Activated CD4-positive, alpha-beta T cell treated with anti-CD3 and anti-CD28 coated beads, Interleukin-2, amount 50 U/mL, for 24 hours (primary cell): ENCODE measurements around the gene RSL1D1.

Experiments used
- DNase-seq, 2 donors: peaks; one replicate each; pipeline ENCODE4 v3.0.0-alpha.2; 2020; ENCODE audit warnings: low read depth in 1 of 2, low spot score in 1 of 2

Gene RSL1D1

GRCh38 chr16:11851294-11852091 is at the start of gene RSL1D1:
RSL1D1 (minus strand) TSS chr16:11851542; CDS start chr16:11851512, 30 bp downstream.
- DNase-seq, result peak; percentile 90 to 92

- DNase-seq, result no peak
Measured at GRCh38 chr16:11901091-11901490, 49.7 kb upstream of the RSL1D1 start.

- no peak for DNase-seq
Measured at GRCh38 chr16:11896486-11897176, 45.3 kb upstream of the RSL1D1 start.

- no peak for DNase-seq
Measured at GRCh38 chr16:11893571-11893970, 42.2 kb upstream of the RSL1D1 start.

DNA sequence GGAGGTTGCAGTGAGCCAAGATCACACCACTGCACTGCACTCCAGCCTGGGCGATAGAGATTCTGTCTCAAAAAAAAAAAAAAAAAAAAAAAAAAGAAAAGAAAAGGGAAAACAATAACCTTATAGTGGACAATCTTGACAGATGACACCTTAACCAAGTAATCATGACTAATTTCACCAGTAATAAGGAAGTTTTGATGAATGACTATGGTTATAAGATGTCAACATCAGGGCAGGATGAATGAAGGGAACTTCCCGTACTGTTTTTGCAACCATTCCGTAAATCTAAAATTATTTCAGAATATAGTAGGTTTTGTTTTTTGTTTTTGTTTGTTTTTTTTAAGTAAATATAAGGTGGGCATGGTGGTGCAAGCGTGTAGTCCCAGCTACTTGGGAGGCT is 41.4 kb upstream of the RSL1D1 start:
- DNase-seq, result no peak

GRCh38 chr16:11890231-11890965 is 39.1 kb upstream of the RSL1D1 start:
- DNase-seq, result no peak

DNA sequence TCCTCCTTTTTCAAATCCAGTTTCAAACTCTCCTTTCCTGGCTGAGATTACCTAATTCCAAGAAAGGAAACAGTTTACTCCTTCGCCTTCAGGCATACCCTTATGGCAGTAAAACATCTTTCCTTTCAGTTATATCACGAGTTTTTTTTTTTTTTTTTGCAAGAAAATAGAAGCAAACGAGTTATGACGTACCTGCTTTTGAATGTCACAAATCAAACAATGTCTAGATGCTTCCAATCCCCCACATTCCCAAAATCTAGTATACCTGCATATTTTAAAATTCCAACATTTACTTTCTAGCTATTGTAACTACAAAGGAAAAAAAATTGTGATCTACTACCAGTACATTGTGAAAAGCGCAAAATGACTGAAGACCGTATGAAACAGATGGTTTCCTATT is 35.5 kb upstream of the RSL1D1 start:
- DNase-seq, result no peak

GRCh38 chr16:11884035-11884434 is 32.7 kb upstream of the RSL1D1 start:
- no peak for DNase-seq

GRCh38 chr16:11880007-11880406 is 28.7 kb upstream of the RSL1D1 start:
- DNase-seq, result no peak

GRCh38 chr16:11877374-11877773 is 26.0 kb upstream of the RSL1D1 start:
- no peak for DNase-seq

- DNase-seq, result no peak
Measured at GRCh38 chr16:11876306-11876705, 25.0 kb upstream of the RSL1D1 start.

GRCh38 chr16:11875721-11876120 is 24.4 kb upstream of the RSL1D1 start:
- DNase-seq, result no peak

DNA sequence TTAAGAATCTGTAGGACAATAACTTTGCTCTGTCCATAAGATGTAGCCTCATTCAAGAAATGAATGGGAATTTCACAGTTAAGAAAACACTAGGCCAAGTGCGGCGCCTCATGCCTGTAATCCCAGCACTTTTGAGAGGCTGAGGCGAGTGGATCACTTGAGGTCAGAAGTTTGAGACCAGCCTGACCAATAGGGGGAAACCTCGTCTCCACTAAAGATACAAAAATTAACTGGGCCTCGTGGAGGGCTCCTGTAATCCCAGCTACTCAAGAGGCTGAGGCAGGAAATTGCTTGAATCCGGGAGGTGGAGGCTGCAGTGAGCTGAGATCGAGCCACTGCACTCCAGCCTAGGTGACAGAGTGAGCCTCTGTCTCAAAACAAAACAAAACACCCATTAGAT is 19.9 kb upstream of the RSL1D1 start:
- no peak for DNase-seq

- no peak for DNase-seq
Measured at GRCh38 chr16:11870399-11870798, 19.1 kb upstream of the RSL1D1 start.

- no peak for DNase-seq
Measured at GRCh38 chr16:11869353-11870228, 18.2 kb upstream of the RSL1D1 start.

DNA sequence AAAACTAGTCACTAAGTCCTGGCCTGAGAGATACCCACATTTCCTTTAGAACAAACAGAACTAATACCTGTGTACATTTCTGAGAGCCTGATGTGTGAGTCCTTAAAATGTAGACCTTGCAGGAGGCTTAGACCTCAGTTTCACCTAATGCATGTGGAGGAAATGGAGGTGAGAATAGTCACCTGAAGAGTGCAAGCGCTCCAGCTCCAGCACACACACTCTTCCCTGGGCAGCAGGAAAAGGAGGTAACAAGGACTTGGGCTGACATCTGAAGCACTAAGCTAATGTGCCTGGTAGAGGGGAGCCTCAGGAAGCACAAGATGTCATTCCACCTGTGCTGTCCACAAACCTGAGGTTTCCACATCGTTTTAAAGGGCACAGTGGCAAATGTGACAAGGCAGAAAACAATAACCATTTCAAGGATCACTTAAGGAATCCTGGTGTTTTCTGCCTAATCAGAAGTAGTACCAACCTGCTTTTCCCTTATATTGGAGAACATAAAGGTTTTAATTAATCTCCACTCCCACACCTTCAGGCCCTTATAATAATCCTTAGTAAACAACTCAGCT is 17.2 kb upstream of the RSL1D1 start:
- DNase-seq, result no peak

DNA sequence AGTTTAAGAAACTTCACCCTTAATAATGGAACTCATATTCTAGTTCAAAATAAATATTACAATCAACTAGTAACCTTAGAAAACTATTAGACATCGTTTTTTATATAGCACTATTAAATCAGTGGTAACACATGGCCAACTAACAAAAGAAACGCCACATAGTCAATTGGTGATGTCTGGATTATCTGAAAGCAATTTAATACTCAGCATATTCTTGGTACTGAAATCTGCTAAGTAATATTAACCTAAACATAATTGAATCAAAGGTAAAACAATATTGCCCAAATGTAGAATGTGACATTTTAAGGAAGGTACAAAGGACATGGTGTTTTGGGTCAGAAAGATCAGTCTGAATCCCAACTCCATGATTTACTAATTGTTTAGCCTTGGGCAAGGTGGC is 11.1 kb upstream of the RSL1D1 start:
- DNase-seq, result no peak

DNA sequence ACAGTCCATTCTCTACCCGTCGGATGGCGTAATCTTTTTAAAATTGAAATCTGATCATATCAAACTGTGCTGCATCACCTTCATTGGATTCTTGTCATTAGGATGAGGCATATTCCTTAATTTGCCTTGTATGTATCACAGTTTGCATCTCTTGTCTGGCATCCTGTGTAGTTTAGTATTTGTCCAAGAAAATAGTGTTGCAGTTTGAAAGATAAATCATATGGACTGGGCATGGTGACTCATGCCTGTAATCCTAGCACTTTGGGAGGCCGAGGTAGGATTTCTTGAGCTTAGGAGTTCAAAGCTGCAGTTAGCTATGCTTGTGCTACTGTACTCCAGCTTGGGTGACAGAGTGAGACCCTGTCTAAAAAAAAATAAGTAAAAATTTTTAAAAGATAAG is 5.8 kb upstream of the RSL1D1 start:
- no peak for DNase-seq

GRCh38 chr16:11852092-11852809 is 909 bp upstream of the RSL1D1 start:
- no peak for DNase-seq

DNA sequence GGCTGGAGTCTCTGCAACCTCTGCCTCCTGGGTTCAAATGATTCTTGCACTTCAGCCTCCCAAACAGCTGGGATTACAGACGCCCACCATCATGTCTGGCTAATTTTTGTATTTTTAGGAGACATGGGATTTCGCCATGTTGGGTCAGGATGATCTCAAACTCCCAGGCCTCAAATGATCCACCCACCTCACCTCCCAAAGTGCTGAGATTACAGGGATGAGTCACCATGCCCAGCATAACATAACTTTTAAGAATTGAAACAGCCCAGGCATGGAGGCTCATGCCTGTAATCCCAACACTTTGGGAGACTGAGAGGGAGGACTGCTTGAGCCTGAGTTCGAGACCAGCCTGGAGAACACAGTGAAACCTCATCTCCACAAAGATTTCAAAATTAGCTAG is 2.5 kb downstream of the RSL1D1 start:
- no peak for DNase-seq
